Right ventricle myocardium superior (tissue), 1 donor: ENCODE measurements around the gene NOSTRIN. TPM values are rescaled to one million over a fixed set of nuclear protein-coding genes. Genes with fewer than 3 reads are reported as not detected.

Source experiments
- ATAC-seq: fragments of 200-7000 bp; cut with Tn5 transposase; one replicate; pipeline ENCODE4 v1.9.1; 2020; ENCODE audit warnings: mild to moderate bottlenecking; ENCODE audit not compliant: poor library complexity
- DNase-seq: peaks from one replicate; pipeline ENCODE4 v3.0.0-alpha.2; 2020
- intact Hi-C: fragments of 100-400 bp; cut with DNase I; formaldehyde crosslinking; loops from one replicate; pipeline ENCODE4 v1.11.2; 2022
- total RNA-seq: library from RNA; stranded (reverse); fragmentation: NEBNext Ultra II Directional; extraction: Animal tissue kit (Norgen Biotek cat#: 25700); gene quantifications from one replicate; pipeline ENCODE4 v1.2.1, GENCODE V29; 2021
- donor health status: DM: no; HTN: yes; CAD: no; lungs with severe emphysema.

The NOSTRIN gene
- total RNA-seq, 1 donor from 2014 or later, result 14.0 TPM

- no peak for ATAC-seq
- no peak for DNase-seq
- intact Hi-C loops, result no loop called here
These were observed 7.8 kb downstream of the NOSTRIN start for GRCh38 chr2:168810235-168810634.

- ATAC-seq (no peak), DNase-seq (no peak)
- intact Hi-C loops, result no loop called here
These were observed 9.3 kb downstream of the NOSTRIN start for GRCh38 chr2:168811696-168812095.

- ATAC-seq, result no peak
- intact Hi-C loops, result no loop called here
- no peak for DNase-seq
These were observed 11.6 kb downstream of the NOSTRIN start for GRCh38 chr2:168814046-168814445.

- intact Hi-C loops, result no loop called here
These were observed 12.8 kb downstream of the NOSTRIN start for GRCh38 chr2:168814939-168815907.

GRCh38 chr2:168816369-168816768 lies 13.9 kb downstream of the NOSTRIN start:
- DNase-seq, result no peak
- ATAC-seq, result no peak
- intact Hi-C loops, result no loop called here

More at GRCh38 chr2:168814939-168815907, 12.8 kb downstream of the NOSTRIN start:
- DNase-seq (no peak), ATAC-seq (peak; percentile 46)

- ATAC-seq (no peak), DNase-seq (no peak)
- intact Hi-C loops, result no loop called here
These were observed 16.7 kb downstream of the NOSTRIN start for GRCh38 chr2:168819050-168819715.

- intact Hi-C loops, result no loop called here
- ATAC-seq (no peak), DNase-seq (no peak)
These were observed 17.5 kb downstream of the NOSTRIN start for GRCh38 chr2:168819829-168820489.

- ATAC-seq, result no peak
- DNase-seq, result no peak
- intact Hi-C loops, result no loop called here
These were observed 19.1 kb downstream of the NOSTRIN start for GRCh38 chr2:168821577-168821976.

GRCh38 chr2:168821992-168822391 lies 19.6 kb downstream of the NOSTRIN start:
- intact Hi-C loops, result no loop called here
- no peak for DNase-seq
- no peak for ATAC-seq

- intact Hi-C loops, result no loop called here
- ATAC-seq, result no peak
These were observed 22.7 kb downstream of the NOSTRIN start for GRCh38 chr2:168825126-168825525.

GRCh38 chr2:168830958-168831357 lies 28.5 kb downstream of the NOSTRIN start:
- DNase-seq, result no peak
- intact Hi-C loops, result no loop called here
- no peak for ATAC-seq

More at GRCh38 chr2:168825126-168825525, 22.7 kb downstream of the NOSTRIN start:
- DNase-seq, result no peak

GRCh38 chr2:168831662-168832061 lies 29.2 kb downstream of the NOSTRIN start:
- DNase-seq, result no peak
- intact Hi-C loops, result no loop called here
- no peak for ATAC-seq

GRCh38 chr2:168835969-168836368 lies 33.5 kb downstream of the NOSTRIN start:
- intact Hi-C loops, result no loop called here
- ATAC-seq (no peak), DNase-seq (no peak)

GRCh38 chr2:168841445-168841844 lies 39.0 kb downstream of the NOSTRIN start:
- ATAC-seq, result no peak
- intact Hi-C loops, result no loop called here

GRCh38 chr2:168843253-168843652 lies 40.8 kb downstream of the NOSTRIN start:
- intact Hi-C loops, result no loop called here
- no peak for ATAC-seq

More at GRCh38 chr2:168841445-168841844, 39.0 kb downstream of the NOSTRIN start:
- no peak for DNase-seq

GRCh38 chr2:168848225-168848624 lies 45.8 kb downstream of the NOSTRIN start:
- no peak for DNase-seq
- ATAC-seq, result no peak
- intact Hi-C loops, result no loop called here

More at GRCh38 chr2:168843253-168843652, 40.8 kb downstream of the NOSTRIN start:
- no peak for DNase-seq

GRCh38 chr2:168849610-168850009 lies 47.2 kb downstream of the NOSTRIN start:
- DNase-seq (no peak), ATAC-seq (peak; percentile 67)
- intact Hi-C loops, result no loop called here

- intact Hi-C loops, result no loop called here
These were observed 48.4 kb downstream of the NOSTRIN start for GRCh38 chr2:168850846-168851245.

GRCh38 chr2:168851674-168852320 lies 49.4 kb downstream of the NOSTRIN start:
- peak; percentile 38 for DNase-seq
- no peak for ATAC-seq
- intact Hi-C loops, result no loop called here

More at GRCh38 chr2:168850846-168851245, 48.4 kb downstream of the NOSTRIN start:
- DNase-seq (no peak), ATAC-seq (no peak)
